ENCODE measurements around the gene COL19A1.

Gene COL19A1

GRCh38 chr6:69861986-69862385 lies 4.4 kb upstream of the COL19A1 start:
- Histone ChIP-seq H3K36me3 (no peaks in the 10 kb centered on the region), H3K4me1 (peaks cover 0 to 9% (median 7%) of the 10 kb centered on the region in 10 experiments; a peak in 11 of 20 replicates), H3K9ac (no peak overlapping the region), H4K20me1 (peaks cover 0 to 5% (median 0%) of the 10 kb centered on the region in 11 experiments; a peak in 1 of 22 replicates), H3K27ac (no peak overlapping the region), H3K4me3 (no peak overlapping the region), H3K4me2 (no peak overlapping the region), H3K27me3 (peaks cover 13 to 28% (median 20%) of the 10 kb centered on the region in 11 experiments), H3K9me3 (replicated peaks in 1 of 11) (peaks cover 0 to 11% (median 0%) of the 10 kb centered on the region in 11 experiments; a peak in 4 of 22 replicates)
- TF ChIP-seq Cebpa-rat (IDR thresholded peaks at IDR 0.05) = no peak

- Histone ChIP-seq H3K27me3 (peaks cover 31 to 46% (median 37%) of the 10 kb centered on the region in 11 experiments), H3K36me3 (no peaks in the 10 kb centered on the region), H4K20me1 (peaks cover 0 to 5% (median 0%) of the 10 kb centered on the region in 11 experiments; a peak in 1 of 22 replicates), H3K4me3 (no peak overlapping the region), H3K4me1 (peaks cover 0 to 15% (median 7%) of the 10 kb centered on the region in 10 experiments; a peak in 11 of 20 replicates), H3K9ac (no peak overlapping the region), H3K9me3 (replicated peaks in 1 of 11) (peaks cover 0 to 11% (median 0%) of the 10 kb centered on the region in 11 experiments; a peak in 4 of 22 replicates), H3K4me2 (no peak overlapping the region), H3K27ac (no peak overlapping the region)
- TF ChIP-seq Cebpa-rat (IDR thresholded peaks at IDR 0.05) = no peak
Measured at GRCh38 chr6:69863766-69864165, 2.6 kb upstream of the COL19A1 start.

DNA sequence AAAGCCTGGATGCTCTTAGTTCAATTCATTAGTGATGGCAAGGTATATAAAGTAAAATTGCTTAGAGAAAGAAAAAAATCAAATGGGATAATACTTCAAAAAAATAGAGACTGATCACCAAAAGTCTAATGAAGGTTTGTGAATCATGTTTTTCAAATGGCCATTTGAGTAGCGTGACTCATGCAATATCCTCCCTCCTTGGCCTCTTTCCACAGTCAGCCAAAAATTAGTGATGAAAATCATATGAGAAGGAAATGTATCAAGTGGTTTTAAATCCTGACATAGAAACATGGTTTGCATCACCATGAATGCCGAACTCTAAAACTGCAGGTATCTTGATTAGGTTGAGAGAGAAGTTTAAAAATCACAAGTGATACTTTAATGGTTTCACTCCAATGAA lies 1.2 kb upstream of the COL19A1 start:
- Histone ChIP-seq H3K4me3 (no peak overlapping the region), H3K4me1 (peaks cover 0 to 15% (median 7%) of the 10 kb centered on the region in 10 experiments; a peak in 11 of 20 replicates), H3K36me3 (no peaks in the 10 kb centered on the region), H3K27ac (no peak overlapping the region), H3K27me3 (peaks cover 34 to 49% (median 41%) of the 10 kb centered on the region in 11 experiments), H3K4me2 (no peak overlapping the region), H3K9ac (no peak overlapping the region), H3K9me3 (replicated peaks in 1 of 11) (peaks cover 0 to under 1% (median 0%) of the 10 kb centered on the region in 11 experiments; a peak in 3 of 22 replicates), H4K20me1 (peaks cover 0 to 5% (median 0%) of the 10 kb centered on the region in 11 experiments; a peak in 1 of 22 replicates)
- TF ChIP-seq Cebpa-rat (IDR thresholded peaks at IDR 0.05) = no peak

- Histone ChIP-seq H3K4me2 (peak overlapping the region; percentile 83 to 98 (median 93)), H3K27me3 (peaks cover 34 to 49% (median 41%) of the 10 kb centered on the region in 11 experiments), H3K27ac (peak overlapping the region in 4 of 11 experiments; percentile 1 to 37 (median 22); a peak in 5 of 22 replicates), H4K20me1 (peaks cover 0 to 5% (median 0%) of the 10 kb centered on the region in 11 experiments; a peak in 1 of 22 replicates), H3K9ac (peak overlapping the region; percentile 32 to 73 (median 66); a peak in 21 of 22 replicates), H3K36me3 (no peaks in the 10 kb centered on the region), H3K9me3 (replicated peaks in 1 of 11) (no peaks in the 10 kb centered on the region), H3K4me3 (peak overlapping the region; percentile 59 to 75 (median 64)), H3K4me1 (peaks cover 0 to 15% (median 7%) of the 10 kb centered on the region in 10 experiments; a peak in 11 of 20 replicates)
- TF ChIP-seq Cebpa-rat (IDR thresholded peaks at IDR 0.05) = no peak
Measured at GRCh38 chr6:69866770-69867638, 648 bp downstream of the COL19A1 start.

DNA sequence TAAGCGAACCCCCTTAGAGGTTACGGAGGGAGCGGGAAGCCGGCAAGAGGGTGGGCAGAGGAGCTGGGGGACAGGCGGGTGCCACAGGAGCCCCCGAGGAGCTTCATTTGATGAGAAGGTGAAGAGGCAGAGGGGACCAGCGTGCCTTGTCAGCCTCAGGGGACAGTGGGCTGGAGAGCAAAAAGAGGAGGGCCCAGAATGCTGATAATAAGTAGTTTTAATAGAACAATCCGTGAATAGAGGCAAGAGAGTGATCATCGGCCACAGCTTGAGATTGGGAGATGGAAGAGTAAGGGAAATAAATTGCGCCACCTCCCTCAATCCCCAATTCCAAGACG lies 1.3 kb downstream of the COL19A1 start:
- Histone ChIP-seq H3K27ac (peak overlapping the region in 4 of 11 experiments; percentile 1 to 37 (median 22); a peak in 5 of 22 replicates), H3K4me3 (peak overlapping the region; percentile 59 to 75 (median 64)), H4K20me1 (peaks cover 0 to 5% (median 0%) of the 10 kb centered on the region in 11 experiments; a peak in 1 of 22 replicates), H3K27me3 (peaks cover 34 to 49% (median 41%) of the 10 kb centered on the region in 11 experiments), H3K4me1 (peaks cover 0 to 15% (median 7%) of the 10 kb centered on the region in 10 experiments; a peak in 11 of 20 replicates), H3K4me2 (peak overlapping the region; percentile 83 to 98 (median 93)), H3K9ac (peak overlapping the region; percentile 32 to 73 (median 66); a peak in 21 of 22 replicates), H3K9me3 (replicated peaks in 1 of 11) (no peaks in the 10 kb centered on the region), H3K36me3 (no peaks in the 10 kb centered on the region)
- TF ChIP-seq Cebpa-rat (IDR thresholded peaks at IDR 0.05) = no peak

DNA sequence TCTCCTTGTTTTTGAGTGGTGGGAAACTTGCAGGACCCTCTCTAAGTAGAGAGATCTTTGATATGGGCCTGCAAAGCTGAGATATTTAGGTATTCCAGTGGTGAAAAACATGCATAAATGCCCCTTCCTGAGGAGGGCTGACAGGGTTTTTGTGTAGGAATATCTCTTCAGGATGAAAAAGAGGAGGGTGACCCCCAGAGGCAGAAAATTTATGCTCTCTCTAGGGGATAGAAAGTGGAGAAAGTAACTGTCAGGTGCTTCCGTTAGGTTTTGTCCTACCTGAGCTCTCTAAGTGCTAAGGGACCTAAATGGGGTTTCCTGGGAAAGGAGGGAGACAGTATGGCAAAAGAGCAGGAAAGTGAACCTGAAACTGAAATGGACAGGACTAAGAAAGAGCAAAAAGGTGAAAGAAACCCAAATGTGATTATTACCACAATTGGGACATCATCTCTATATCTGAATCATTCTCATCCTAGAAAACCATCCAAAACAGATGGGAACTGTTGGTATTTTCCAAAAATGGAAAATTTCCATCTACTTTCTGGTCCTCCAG lies 2.0 kb downstream of the COL19A1 start:
- Histone ChIP-seq H3K27me3 (peaks cover 34 to 49% (median 41%) of the 10 kb centered on the region in 11 experiments), H3K4me3 (no peak overlapping the region), H4K20me1 (peaks cover 0 to 5% (median 0%) of the 10 kb centered on the region in 11 experiments; a peak in 1 of 22 replicates), H3K4me2 (peak overlapping the region in 2 of 11 experiments; percentile 87 to 97; a peak in 3 of 22 replicates), H3K4me1 (peaks cover 0 to 15% (median 7%) of the 10 kb centered on the region in 10 experiments; a peak in 11 of 20 replicates), H3K27ac (no peak overlapping the region), H3K36me3 (no peaks in the 10 kb centered on the region), H3K9ac (no peak overlapping the region), H3K9me3 (replicated peaks in 1 of 11) (no peaks in the 10 kb centered on the region)
- TF ChIP-seq Cebpa-rat (IDR thresholded peaks at IDR 0.05) = no peak

DNA sequence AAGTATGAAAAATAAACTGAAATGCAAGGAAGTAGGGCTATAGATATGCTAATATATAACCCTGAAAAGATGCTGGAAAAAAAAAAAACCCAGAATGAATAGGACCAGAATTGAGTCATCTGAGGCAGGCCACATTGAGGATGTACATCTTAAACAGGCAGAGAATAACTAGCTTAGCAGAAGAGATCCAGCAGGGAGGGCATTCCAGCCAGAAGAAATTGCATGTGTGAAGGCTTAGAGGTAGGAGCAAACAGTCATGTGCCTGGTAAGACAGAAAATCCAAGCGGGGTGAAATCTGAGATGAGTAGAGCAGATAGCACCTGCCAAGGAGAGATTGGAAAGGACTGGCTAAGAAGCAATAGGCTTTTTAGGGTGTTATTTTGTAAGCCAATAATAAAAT lies 2.6 kb downstream of the COL19A1 start:
- Histone ChIP-seq H3K4me2 (no peak overlapping the region), H3K27me3 (peaks cover 34 to 49% (median 41%) of the 10 kb centered on the region in 11 experiments), H3K36me3 (no peaks in the 10 kb centered on the region), H3K4me3 (no peak overlapping the region), H4K20me1 (peaks cover 0 to 5% (median 0%) of the 10 kb centered on the region in 11 experiments; a peak in 1 of 22 replicates), H3K9ac (no peak overlapping the region), H3K9me3 (replicated peaks in 1 of 11) (no peaks in the 10 kb centered on the region), H3K4me1 (peaks cover 0 to 15% (median 7%) of the 10 kb centered on the region in 10 experiments; a peak in 11 of 20 replicates), H3K27ac (no peak overlapping the region)
- TF ChIP-seq Cebpa-rat (IDR thresholded peaks at IDR 0.05) = no peak

DNA sequence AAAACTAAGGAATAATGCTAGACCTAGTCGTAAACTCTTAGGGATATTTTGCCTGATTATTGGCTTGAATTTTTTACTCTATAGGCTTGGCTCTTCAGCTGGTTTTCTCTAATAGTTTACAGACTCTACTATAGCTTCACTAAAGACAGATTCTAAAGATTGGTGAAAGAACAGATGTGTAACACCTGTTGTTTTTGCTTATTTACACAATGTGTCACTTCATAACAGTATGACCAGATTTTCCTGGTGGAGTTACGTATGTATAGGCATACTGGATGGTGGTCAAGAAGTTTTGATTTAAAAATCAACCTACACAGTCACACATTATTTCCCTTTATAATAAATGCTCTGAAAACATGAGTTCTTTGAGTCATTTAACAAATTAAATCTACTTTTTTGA lies 4.8 kb downstream of the COL19A1 start:
- Histone ChIP-seq H3K27ac (no peak overlapping the region), H3K4me1 (peaks cover 0 to 15% (median 7%) of the 10 kb centered on the region in 10 experiments; a peak in 11 of 20 replicates), H3K4me2 (no peak overlapping the region), H3K27me3 (peaks cover 24 to 31% (median 30%) of the 10 kb centered on the region in 11 experiments), H3K9me3 (replicated peaks in 1 of 11) (no peaks in the 10 kb centered on the region), H3K36me3 (no peaks in the 10 kb centered on the region), H4K20me1 (peaks cover 0 to 5% (median 0%) of the 10 kb centered on the region in 11 experiments; a peak in 1 of 22 replicates), H3K4me3 (no peak overlapping the region), H3K9ac (no peak overlapping the region)
- no peak for TF ChIP-seq Cebpa-rat (IDR thresholded peaks at IDR 0.05)
